H1 (cell line): ENCODE measurements around the gene INA. TPM values are rescaled to one million over a fixed set of nuclear protein-coding genes. Genes with fewer than 3 reads are reported as not detected.

Source experiments
- CBX5 ChIP-seq: fragments of 300-800, 300-1000 bp; sonication (generic); IDR thresholded peaks from 2 replicates; pipeline ENCODE4 v1.7.1; 2016; ENCODE audit warnings: antibody characterized with exemption, low read length, low read depth
- GABPA ChIP-seq: IDR thresholded peaks from 2 replicates; pipeline ENCODE4 v1.6.1; 2011; ENCODE audit warnings: mild to moderate bottlenecking, low read length, moderate library complexity, borderline replicate concordance; ENCODE audit not compliant: insufficient read depth
- NANOG ChIP-seq: IDR thresholded peaks from 2 replicates; pipeline ENCODE4 v1.6.1; 2011; ENCODE audit warnings: low read length, low read depth, mild to moderate bottlenecking, inconsistent platforms; ENCODE audit not compliant: insufficient read depth, poor library complexity, severe bottlenecking
- SAP30 ChIP-seq: fragments of 300-600 bp; sonication (generic); IDR thresholded peaks from 2 replicates; pipeline ENCODE4 v1.7.1; 2012; ENCODE audit warnings: low read length, moderate library complexity, mild to moderate bottlenecking, inconsistent platforms; ENCODE audit not compliant: insufficient read depth, insufficient replicate concordance
- SIN3A ChIP-seq, 2 experiments: IDR thresholded peaks in 1 of 2; conservative IDR thresholded peaks in 1 of 2; 2 replicates each; pipeline ENCODE4 v1.6.1; 2011 to 2012; ENCODE audit warnings: low read length in 2 of 2, improper control_type of control experiment in 1 of 2, low read depth in 1 of 2, mild to moderate bottlenecking in 1 of 2
- SRF ChIP-seq: IDR thresholded peaks from 2 replicates; pipeline ENCODE4 v1.6.1; 2011; ENCODE audit warnings: mild to moderate bottlenecking, low read depth, low read length, moderate library complexity
- polyA plus RNA-seq, 7 experiments: library from polyadenylated mRNA; depleted of rRNA in 3 of 7; stranded (reverse) in 5 of 7; unstranded in 2 of 7; fragments of >200 nt in 5 of 7; fragments of 200-250 nt in 2 of 7; gene quantifications; 1 replicate in 5 of 7; 2 replicates in 1 of 7; 4 replicates in 1 of 7; pipeline versions ENCODE4 v1.2.1 to v1.2.3, GENCODE V29; 2011 to 2013; ENCODE audit warnings: missing spikeins in 2 of 7, mixed read lengths in 2 of 7
- total RNA-seq: library from RNA; stranded (reverse); fragmentation: NEBNext Ultra II Directional; extraction: Animal tissue kit (Norgen Biotek cat#: 25700); gene quantifications from 2 replicates; pipeline ENCODE4 v1.2.1, GENCODE V29; 2021
- TF ChIP-seq, protein P1 (sequence below): IDR thresholded peaks from 2 replicates; pipeline ENCODE4 v1.6.1; 2012; ENCODE audit warnings: inconsistent platforms

Gene INA
- total and polyA plus RNA-seq, 2 of the 8 experiments (the other 6 are each of a cell fraction or from before 2014, with no cell fraction given), result 17.1 to 18.1 TPM

DNA sequence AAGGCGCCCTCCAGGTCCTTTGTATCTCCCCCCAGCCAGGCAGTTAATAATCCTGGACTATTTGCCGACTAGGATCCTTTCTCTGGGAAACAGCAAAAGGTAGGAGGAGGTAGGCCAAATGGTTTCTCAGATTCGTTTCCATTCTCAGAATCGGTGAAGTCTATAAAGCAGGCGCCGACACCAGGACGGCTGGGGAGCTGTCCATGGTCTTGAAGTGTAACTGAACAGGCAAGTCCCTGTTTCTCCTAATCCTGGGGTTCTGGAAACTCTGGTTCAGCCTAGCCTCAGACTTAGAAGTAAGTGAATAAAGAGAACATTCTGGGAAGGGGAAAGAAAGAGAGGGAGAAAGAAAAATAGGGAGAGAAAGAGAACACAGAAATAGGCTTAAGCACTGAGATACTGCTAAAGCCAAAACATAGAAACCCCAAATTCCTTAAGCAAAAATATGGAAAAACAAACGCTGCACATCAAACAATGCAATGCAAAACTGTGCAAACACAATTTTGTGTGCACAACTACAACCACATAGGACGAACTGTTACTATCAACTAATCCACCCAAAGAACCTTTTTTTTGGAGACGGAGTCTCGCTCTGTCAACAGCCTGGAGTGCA is 11.1 kb upstream of the INA start (continued):
- TF ChIP-seq, protein P1, sequence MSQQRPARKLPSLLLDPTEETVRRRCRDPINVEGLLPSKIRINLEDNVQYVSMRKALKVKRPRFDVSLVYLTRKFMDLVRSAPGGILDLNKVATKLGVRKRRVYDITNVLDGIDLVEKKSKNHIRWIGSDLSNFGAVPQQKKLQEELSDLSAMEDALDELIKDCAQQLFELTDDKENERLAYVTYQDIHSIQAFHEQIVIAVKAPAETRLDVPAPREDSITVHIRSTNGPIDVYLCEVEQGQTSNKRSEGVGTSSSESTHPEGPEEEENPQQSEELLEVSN, result no peak
- TF ChIP-seq SIN3A (conservative IDR thresholded peaks at IDR 0.05 in 1 of 2, IDR thresholded peaks at IDR 0.05 in 1 of 2; ENCODE audit: low read depth in 1 of 2, low read length in 2 of 2), result peak; percentile 81 to 83; a peak in 1 of 4 replicates
- TF ChIP-seq GABPA, result peak; percentile 33; the same call in 1 of the 2 replicates
- TF ChIP-seq SAP30, result no peak
- no peak for TF ChIP-seq NANOG
- TF ChIP-seq SRF, result no peak
- TF ChIP-seq CBX5, result no peak
